GM23248 (cell line): Measurements from ENCODE around the gene SPATA9.

Experiments
- EZH2 ChIP-seq: fragments of 200-600 bp; sonication (generic); IDR thresholded peaks from 2 replicates; pipeline ENCODE4 v1.6.1; 2018; ENCODE audit warnings: antibody characterized with exemption, mild to moderate bottlenecking; ENCODE audit not compliant: insufficient read depth, poor library complexity, severe bottlenecking
- EZH2phosphoT487 ChIP-seq: fragments of 200-600 bp; sonication (generic); IDR thresholded peaks from 2 replicates; pipeline ENCODE4 v1.6.1; 2018; ENCODE audit warnings: antibody characterized with exemption, moderate library complexity, mild to moderate bottlenecking, low read depth; ENCODE audit not compliant: insufficient read depth

DNA sequence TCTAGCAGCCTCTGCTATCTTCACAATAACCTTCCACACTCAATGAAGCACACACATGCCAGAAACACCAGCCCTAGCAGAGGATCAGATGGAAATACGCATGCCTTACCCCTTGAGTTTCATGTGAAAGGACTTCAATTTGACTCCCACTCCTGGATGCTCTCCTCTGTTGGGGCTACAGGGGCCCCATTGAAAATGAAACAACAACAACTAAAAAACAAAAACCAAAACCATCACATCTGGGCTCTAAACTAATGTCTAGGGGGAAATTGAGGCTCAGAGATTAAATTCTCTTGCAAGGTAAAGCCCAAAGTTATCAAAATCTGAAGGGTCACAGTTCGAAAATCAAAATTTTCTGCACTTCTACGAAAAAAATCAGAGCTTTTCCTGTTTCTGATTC lies 44.2 kb downstream of the SPATA9 start:
- TF ChIP-seq EZH2 = no peak
- TF ChIP-seq EZH2phosphoT487 = no peak
